CD4-positive, alpha-beta T cell treated with Interleukin-17A for 1 hour (primary cell): Measurements from ENCODE around the gene LGALS3.
A peak's percentile ranks its signal among the peaks of the same experiment; 100 is the strongest.

Experiments
- DNase-seq: peaks from one replicate; pipeline ENCODE4 v3.0.0-alpha.2; 2020

LGALS3 gene

GRCh38 chr14:55191203-55192053 lies 62.4 kb downstream of the LGALS3 start, which contains the start of gene DLGAP5:
DLGAP5 (minus strand) TSS chr14:55191585; CDS start chr14:55189179, 2,406 bp downstream.
- peak; percentile 95 for DNase-seq

- DNase-seq = no peak
Measured at GRCh38 chr14:55192054-55192621, 63.1 kb downstream of the LGALS3 start.

- no peak for DNase-seq
Measured at GRCh38 chr14:55194656-55195355, 65.8 kb downstream of the LGALS3 start.
